Natural killer cell (primary cell): Measurements from ENCODE around the gene MEIS2. TPM values are rescaled to one million over a fixed set of nuclear protein-coding genes. Genes with fewer than 3 reads are reported as not detected.
A peak's percentile ranks its signal among the peaks of the same experiment; 100 is the strongest.

Experiments used
- ATAC-seq, 3 donors: fragments of 150-1000 bp in 2 of 3; fragments of 200-7000 bp in 1 of 3; cut with Tn5 transposase; 1 replicate in 1 of 3; 2 replicates in 2 of 3; pipeline ENCODE4 v1.10.0; 2021; ENCODE audit warnings: mild to moderate bottlenecking in 2 of 3, moderate library complexity in 2 of 3
- DNase-seq, 2 donors: peaks; one replicate each; pipeline versions ENCODE4 v3.0.0 to v3.0.0-alpha.2; 2013 to 2021; ENCODE audit warnings: mixed read lengths in 1 of 2
- H3K27ac ChIP-seq: one replicate; pipeline ENCODE4 v1.5.1; 2013; ENCODE audit warnings: mild to moderate bottlenecking, low read length
- H3K27me3 ChIP-seq: one replicate; pipeline ENCODE4 v1.6.1; 2013; ENCODE audit warnings: low read length; ENCODE audit not compliant: control insufficient read depth, insufficient read depth
- H3K36me3 ChIP-seq: one replicate; pipeline ENCODE4 v1.6.1; 2013; ENCODE audit warnings: low read length; ENCODE audit not compliant: control insufficient read depth, insufficient read depth
- H3K4me1 ChIP-seq: one replicate; pipeline ENCODE4 v1.6.1; 2013; ENCODE audit warnings: low read length; ENCODE audit not compliant: control insufficient read depth, insufficient read depth
- H3K4me3 ChIP-seq: one replicate; pipeline ENCODE4 v1.5.1; 2013; ENCODE audit warnings: low read length
- H3K9me3 ChIP-seq: one replicate; pipeline ENCODE4 v1.6.1; 2013; ENCODE audit warnings: low read length; ENCODE audit not compliant: control insufficient read depth, insufficient read depth
- H3K27ac Mint-ChIP-seq, 2 donors: one replicate each; pipeline ENCODE4 v1.8.0; 2022; ENCODE audit warnings: mild to moderate bottlenecking in 2 of 2, mixed read lengths in 2 of 2, moderate library complexity in 1 of 2
- H3K27me3 Mint-ChIP-seq, 2 donors: one replicate each; pipeline ENCODE4 v1.8.0; 2022; ENCODE audit warnings: low read depth in 2 of 2, mixed read lengths in 2 of 2
- H3K36me3 Mint-ChIP-seq: one replicate; pipeline ENCODE4 v1.8.0; 2022; ENCODE audit warnings: mixed read lengths
- H3K4me1 Mint-ChIP-seq, 2 donors: one replicate each; pipeline ENCODE4 v1.8.0; 2022; ENCODE audit warnings: mixed read lengths in 2 of 2
- H3K4me3 Mint-ChIP-seq: one replicate; pipeline ENCODE4 v1.8.0; 2022; ENCODE audit warnings: mild to moderate bottlenecking, moderate library complexity, mixed read lengths
- H3K9me3 Mint-ChIP-seq, 2 donors: one replicate each; pipeline ENCODE4 v1.8.0; 2022; ENCODE audit warnings: mixed read lengths in 2 of 2
- CTCF ChIP-seq: fragments of 200-600 bp; IDR thresholded peaks from one replicate; pipeline ENCODE4 v1.8.0; 2022; ENCODE audit warnings: antibody characterized with exemption
- WGBS: methylation state at CpG from one replicate; pipeline ENCODE4 v1.1.7; 2013; ENCODE audit warnings: missing lambda C conversion rate; ENCODE audit not compliant: insufficient coverage; 5-methylcytosine and 5-hydroxymethylcytosine counted together
- intact Hi-C: fragments of 100-400 bp; cut with micrococcal nuclease; formaldehyde crosslinking; loops from one replicate; pipeline ENCODE4 v1.14.2; 2022
- total RNA-seq, 4 donors: library from RNA; stranded (reverse); fragments of 120-200 nt in 1 of 4; gene quantifications; one replicate each; pipeline versions ENCODE4 v1.2.3 to v1.2.4, GENCODE V29; 2013 to 2022

MEIS2 gene
- total RNA-seq, 3 donors from 2014 or later (not counting 1 experiment from before 2014, with no cell fraction given): 0.35 TPM; not detected in 2

- peaks cover 0 to 6% of the 10 kb centered on the region in 2 donors for H3K9me3 Mint-ChIP-seq
- 1% methylated on average over 70 of the region's 75 CpGs for whole genome bisulfite sequencing
- H3K4me3 ChIP-seq: peak overlapping the region; percentile 18
- peak overlapping the region; percentile 92 for H3K4me3 Mint-ChIP-seq
- H3K27me3 Mint-ChIP-seq: peaks cover 56 to 60% of the 10 kb centered on the region in 2 donors
- H3K4me1 Mint-ChIP-seq: peaks cover 44 to 61% of the 10 kb centered on the region in 2 donors
- H3K36me3 ChIP-seq: no peaks in the 10 kb centered on the region
- peak in 1 of 2 donors; percentile 36 for DNase-seq
- peak; percentile 57 to 73 (median 61) for ATAC-seq
- H3K36me3 Mint-ChIP-seq: peaks cover 8% of the 10 kb centered on the region
- H3K27ac Mint-ChIP-seq: peak overlapping the region; percentile 29 to 68
- no peak overlapping the region for H3K27ac ChIP-seq
- TF ChIP-seq CTCF: no peak
- intact Hi-C loops: no loop called here
- H3K4me1 ChIP-seq: peaks cover 45% of the 10 kb centered on the region
- H3K9me3 ChIP-seq: peaks cover 4% of the 10 kb centered on the region
- H3K27me3 ChIP-seq: peaks cover 47% of the 10 kb centered on the region
Measured at GRCh38 chr15:37098468-37099318, 1.7 kb downstream of the MEIS2 start.

- Histone ChIP-seq H3K27ac (no peak overlapping the region), H3K4me1 (peaks cover 40% of the 10 kb centered on the region), H3K27me3 (peaks cover 46% of the 10 kb centered on the region), H3K36me3 (no peaks in the 10 kb centered on the region), H3K4me3 (no peak overlapping the region), H3K9me3 (peaks cover 4% of the 10 kb centered on the region)
- Mint-ChIP-seq H3K9me3 (peaks cover 2% of the 10 kb centered on the region in 2 donors), H3K27me3 (peaks cover 59 to 61% of the 10 kb centered on the region in 2 donors), H3K36me3 (peaks cover 3% of the 10 kb centered on the region), H3K27ac (peak overlapping the region in 1 of 2 donors; percentile 68), H3K4me1 (peaks cover 41 to 59% of the 10 kb centered on the region in 2 donors), H3K4me3 (peak overlapping the region; percentile 84)
- intact Hi-C loops: no loop called here
- DNase-seq: no peak
- TF ChIP-seq CTCF: no peak
- 6% methylated on average over 30 of the region's 30 CpGs for WGBS
- ATAC-seq: no peak
Measured at GRCh38 chr15:37097144-37097919, 3.0 kb downstream of the MEIS2 start.

GRCh38 chr15:37096558-37097143, 3.7 kb downstream of the MEIS2 start:
- H3K4me3 Mint-ChIP-seq: peak overlapping the region; percentile 84

More at GRCh38 chr15:37096558-37097143, 3.7 kb downstream of the MEIS2 start:
- Mint-ChIP-seq H3K4me1 (peaks cover 37 to 53% of the 10 kb centered on the region in 2 donors), H3K36me3 (no peaks in the 10 kb centered on the region), H3K9me3 (peaks cover 0 to 4% of the 10 kb centered on the region in 2 donors), H3K27me3 (peaks cover 54 to 55% of the 10 kb centered on the region in 2 donors), H3K27ac (no peak overlapping the region)
- TF ChIP-seq CTCF: no peak
- no peak for DNase-seq
- intact Hi-C loops: no loop called here
- H3K9me3 ChIP-seq: peaks cover 4% of the 10 kb centered on the region
- H3K4me1 ChIP-seq: peaks cover 35% of the 10 kb centered on the region
- H3K27me3 ChIP-seq: peaks cover 44% of the 10 kb centered on the region
- H3K36me3 ChIP-seq: no peaks in the 10 kb centered on the region
- WGBS: 17% methylated on average over 19 of the region's 19 CpGs
- no peak overlapping the region for H3K4me3 ChIP-seq
- no peak overlapping the region for H3K27ac ChIP-seq
- no peak for ATAC-seq
